Motor neuron (in vitro differentiated cells): Measurements from ENCODE around the gene LUC7L. TPM values are rescaled to one million over a fixed set of nuclear protein-coding genes. Genes with fewer than 3 reads are reported as not detected.

Experiments
- ATAC-seq, 8 experiments: fragments of 200-7000 bp; cut with Tn5 transposase; replicated peaks in 6 of 8; 2 replicates each; pipeline ENCODE4 v1.8.0; 2021; ENCODE audit warnings: mild to moderate bottlenecking in 8 of 8, moderate library complexity in 8 of 8
- H3K27ac ChIP-seq, 2 donors: fragments of 250-450 bp; sonication (Bioruptor Pico); 2 replicates each; pipeline ENCODE4 v1.9.0; 2021; ENCODE audit warnings: antibody characterized with exemption in 2 of 2, mild to moderate bottlenecking in 2 of 2, moderate library complexity in 1 of 2
- H3K4me1 ChIP-seq, 2 donors: fragments of 250-450 bp; sonication (Bioruptor Pico); replicated peaks in 1 of 2; 2 replicates each; pipeline ENCODE4 v1.6.1; 2021; ENCODE audit warnings: antibody characterized with exemption in 2 of 2, mild to moderate bottlenecking in 2 of 2, moderate library complexity in 1 of 2
- H3K4me3 ChIP-seq, 5 donors: fragments of 250-450 bp; sonication (Bioruptor Pico); 2 replicates each; pipeline ENCODE4 v1.9.0; 2021; ENCODE audit warnings: antibody characterized with exemption in 5 of 5, mild to moderate bottlenecking in 5 of 5, moderate library complexity in 4 of 5
- WGBS, 10 experiments: fragments of 450-650 bp; shearing (Covaris generic); methylation state at CpG; one replicate each; pipeline ENCODE4 v1.0.0; 2022; 5-methylcytosine and 5-hydroxymethylcytosine counted together
- in situ Hi-C, 9 experiments: fragments of 400-800 bp; cut with MboI; loops; one replicate each; pipeline ENCODE4 v1.15.0; 2021; ENCODE audit warnings: low sequenced_read_pairs in 9 of 9, low pct_unique_long_range_greater_than_20kb in 2 of 9; ENCODE audit not compliant: unreplicated experiment in 9 of 9
- total RNA-seq, 8 experiments: library from RNA; unstranded; fragments of 300-600 nt; gene quantifications; 2 replicates each; pipeline versions ENCODE4 v1.2.3 to v1.2.4, GENCODE V29; 2022

Gene LUC7L
- total RNA-seq, 8 experiments from 2014 or later = 75.5 to 188 (median 90.9) TPM

GRCh38 chr16:200388-200787, 28.9 kb downstream of the LUC7L start:
- 80 to 100% (median 100%) methylated on average over 1 of the region's 5 CpGs; no CpG with 5 or more reads in 7 of the 10 experiments for WGBS, 10 experiments
- H3K4me3 ChIP-seq = no peak overlapping the region
- H3K4me1 ChIP-seq = no peaks in the 10 kb centered on the region
- no peak overlapping the region for H3K27ac ChIP-seq
- peak in 5 of 8 experiments; percentile 22 to 84 (median 35) for ATAC-seq
- in situ Hi-C loops = no loop called here

GRCh38 chr16:194516-194915, 34.7 kb downstream of the LUC7L start:
- ATAC-seq = no peak
- Histone ChIP-seq H3K27ac (no peak overlapping the region), H3K4me3 (no peak overlapping the region), H3K4me1 (no peaks in the 10 kb centered on the region)
- in situ Hi-C loops = no loop called here
- 96 to 100% (median 100%) methylated on average over 1 to 5 of the region's 6 CpGs; no CpG with 5 or more reads in 5 of the 10 experiments for WGBS, 10 experiments

GRCh38 chr16:193441-193840, 35.8 kb downstream of the LUC7L start:
- H3K4me3 ChIP-seq = no peak overlapping the region
- no peak overlapping the region for H3K27ac ChIP-seq
- in situ Hi-C loops = no loop called here
- no peak for ATAC-seq
- 81 to 100% (median 95%) methylated on average over 2 to 8 of the region's 15 CpGs; no CpG with 5 or more reads in 3 of the 10 experiments for WGBS, 10 experiments
- H3K4me1 ChIP-seq = no peaks in the 10 kb centered on the region

GRCh38 chr16:192686-193085, 36.6 kb downstream of the LUC7L start:
- in situ Hi-C loops = no loop called here
- H3K27ac ChIP-seq = no peak overlapping the region
- no peak overlapping the region for H3K4me3 ChIP-seq
- H3K4me1 ChIP-seq = no peaks in the 10 kb centered on the region
- no peak for ATAC-seq
- 88 to 100% (median 96%) methylated on average over 2 to 10 of the region's 11 CpGs; no CpG with 5 or more reads in 4 of the 10 experiments for WGBS, 10 experiments

- 79 to 100% (median 100%) methylated on average over 2 to 4 of the region's 4 CpGs; no CpG with 5 or more reads in 6 of the 10 experiments for WGBS, 10 experiments
- in situ Hi-C loops = no loop called here
- no peak overlapping the region for H3K4me3 ChIP-seq
- peak in 3 of 8 experiments; percentile 20 to 92 (median 72) for ATAC-seq
- H3K27ac ChIP-seq = no peak overlapping the region
- H3K4me1 ChIP-seq = no peaks in the 10 kb centered on the region
Observed at GRCh38 chr16:191831-192230, 37.4 kb downstream of the LUC7L start.

GRCh38 chr16:189604-190186, 39.6 kb downstream of the LUC7L start:
- in situ Hi-C loops = no loop called here

GRCh38 chr16:188674-189073, 40.6 kb downstream of the LUC7L start:
- 70 to 100% (median 93%) methylated on average over 2 to 5 of the region's 8 CpGs; no CpG with 5 or more reads in 3 of the 10 experiments for WGBS, 10 experiments
- Histone ChIP-seq H3K27ac (no peak overlapping the region), H3K4me1 (no peaks in the 10 kb centered on the region), H3K4me3 (no peak overlapping the region)
- ATAC-seq = no peak
- in situ Hi-C loops = no loop called here

More at GRCh38 chr16:189604-190186, 39.6 kb downstream of the LUC7L start:
- ATAC-seq = peak in 1 of 8 experiments; percentile 5
- H3K4me3 ChIP-seq = no peak overlapping the region
- WGBS, 10 experiments = 96 to 100% (median 100%) methylated on average over 1 to 14 of the region's 34 CpGs; no CpG with 5 or more reads in 3 of the 10 experiments
- H3K27ac ChIP-seq = no peak overlapping the region
- no peaks in the 10 kb centered on the region for H3K4me1 ChIP-seq

GRCh38 chr16:187330-187729, 41.9 kb downstream of the LUC7L start:
- no peaks in the 10 kb centered on the region for H3K4me1 ChIP-seq
- H3K27ac ChIP-seq = no peak overlapping the region
- H3K4me3 ChIP-seq = no peak overlapping the region
- in situ Hi-C loops = no loop called here
- no peak for ATAC-seq
- WGBS, 10 experiments = 94 to 100% (median 98%) methylated on average over 1 to 5 of the region's 8 CpGs; no CpG with 5 or more reads in 6 of the 10 experiments

GRCh38 chr16:185691-186090, 43.6 kb downstream of the LUC7L start:
- no peak for ATAC-seq
- WGBS, 10 experiments = 0 to 100% (median 67%) methylated on average over 1 of the region's 11 CpGs; no CpG with 5 or more reads in 4 of the 10 experiments
- peaks cover 0 to 5% of the 10 kb centered on the region in 2 donors for H3K4me1 ChIP-seq
- no peak overlapping the region for H3K4me3 ChIP-seq
- in situ Hi-C loops = no loop called here
- H3K27ac ChIP-seq = no peak overlapping the region

GRCh38 chr16:185213-185612, 44.0 kb downstream of the LUC7L start:
- no peak overlapping the region for H3K27ac ChIP-seq
- in situ Hi-C loops = no loop called here
- WGBS, 10 experiments = 59 to 100% (median 81%) methylated on average over 2 to 5 of the region's 13 CpGs; no CpG with 5 or more reads in 5 of the 10 experiments
- H3K4me3 ChIP-seq = no peak overlapping the region
- ATAC-seq = no peak
- H3K4me1 ChIP-seq = peaks cover 0 to 6% of the 10 kb centered on the region in 2 donors

- in situ Hi-C loops = no loop called here
- H3K27ac ChIP-seq = no peak overlapping the region
- H3K4me1 ChIP-seq = peaks cover 0 to 6% of the 10 kb centered on the region in 2 donors
- ATAC-seq = no peak
- H3K4me3 ChIP-seq = no peak overlapping the region
- WGBS, 10 experiments = 100% methylated on average over 1 to 2 of the region's 7 CpGs; no CpG with 5 or more reads in 6 of the 10 experiments
Observed at GRCh38 chr16:183005-183404, 46.2 kb downstream of the LUC7L start.

GRCh38 chr16:181565-182021, 47.7 kb downstream of the LUC7L start:
- H3K4me1 ChIP-seq = peaks cover 2 to 6% of the 10 kb centered on the region in 2 donors
- H3K4me3 ChIP-seq = peak overlapping the region in 3 of 5 donors; percentile 34 to 45 (median 44)
- no peak overlapping the region for H3K27ac ChIP-seq
- 0 to 40% (median 17%) methylated on average over 1 to 2 of the region's 22 CpGs; no CpG with 5 or more reads in 7 of the 10 experiments for WGBS, 10 experiments
- ATAC-seq = peak in 2 of 8 experiments; percentile 3 to 4
- in situ Hi-C loops = no loop called here

GRCh38 chr16:180681-181564, 48.3 kb downstream of the LUC7L start:
- Histone ChIP-seq H3K4me1 (peaks cover 2 to 6% of the 10 kb centered on the region in 2 donors), H3K27ac (no peak overlapping the region), H3K4me3 (peak overlapping the region; percentile 34 to 45 (median 39))
- peak; percentile 65 to 80 (median 72) for ATAC-seq
- WGBS, 10 experiments = 0% methylated on average over 5 of the region's 89 CpGs; no CpG with 5 or more reads in 9 of the 10 experiments
- in situ Hi-C loops = no loop called here
